Endothelial cell of umbilical vein (primary cell): ENCODE results near the gene FZD1. TPM values are rescaled to one million over a fixed set of nuclear protein-coding genes. Genes with fewer than 3 reads are reported as not detected.

ENCODE experiments used
- BruUV-seq: library from RNA; stranded (reverse); fragments of 400-500 nt; replicated peaks from 2 replicates; lab custom pipeline; 2021; lab: Mats Ljungman, UMichigan
- CTCF ChIA-PET: fragments of 300-600, 350-600 bp; sonication (Branson Sonifier 250); formaldehyde crosslinking; loops from one replicate; lab custom pipeline; 2021; ENCODE audit warnings: antibody characterized with exemption, inconsistent platforms; lab: Charles Lee
- POLR2A ChIA-PET: fragments of 300-600, 350-600 bp; sonication (Branson Sonifier 250); formaldehyde crosslinking; loops from one replicate; lab custom pipeline; 2021; ENCODE audit warnings: antibody characterized with exemption, inconsistent platforms; lab: Charles Lee
- DNase-seq: peaks from one replicate; pipeline ENCODE4 v3.0.0-alpha.2; 2011; ENCODE audit warnings: low read depth, low spot score
- FAIRE-seq: peaks from 2 replicates; lab custom pipeline; 2011; peaks lifted over from hg19 to GRCh38; lab: Jason Lieb, UNC
- H2AFZ ChIP-seq: 2 replicates; pipeline ENCODE4 v1.6.0; 2012; ENCODE audit warnings: low read depth, low read length, control low read depth, inconsistent platforms
- H3K27ac ChIP-seq: 2 replicates; pipeline ENCODE4 v1.5.1; 2011; ENCODE audit warnings: low read depth, mild to moderate bottlenecking, control low read depth, low read length, moderate library complexity; ENCODE audit not compliant: insufficient read depth
- H3K27me3 ChIP-seq, 2 experiments: 2 replicates each; pipeline versions ENCODE4 v1.6.0 to v1.6.1; 2011; ENCODE audit warnings: low read length in 2 of 2, mixed read lengths in 1 of 2; ENCODE audit not compliant: control insufficient read depth in 2 of 2, insufficient read depth in 2 of 2
- H3K36me3 ChIP-seq, 2 experiments: 2 replicates in 1 of 2; 3 replicates in 1 of 2; pipeline ENCODE4 v1.5.1; 2011; ENCODE audit warnings: low read length in 2 of 2, mild to moderate bottlenecking in 1 of 2, moderate library complexity in 1 of 2; ENCODE audit not compliant: control insufficient read depth in 2 of 2, insufficient read depth in 2 of 2; ENCODE audit errors: extremely low read depth in 1 of 2
- H3K4me1 ChIP-seq: 3 replicates; pipeline ENCODE4 v1.5.1; 2011; ENCODE audit warnings: mild to moderate bottlenecking, low read length; ENCODE audit not compliant: control insufficient read depth, insufficient read depth; ENCODE audit errors: extremely low read depth
- H3K4me2 ChIP-seq: 2 replicates; pipeline ENCODE4 v1.6.1; 2011; ENCODE audit warnings: low read length, control low read depth, mixed read lengths; ENCODE audit not compliant: insufficient read depth
- H3K4me3 ChIP-seq, 3 experiments: fragments of 200-600 bp in 1 of 3; sonication (generic), shearing (Covaris generic) in 1 of 3; replicated peaks in 1 of 3; 2 replicates each; pipeline ENCODE4 v1.5.1; 2011 to 2016; ENCODE audit warnings: control low read depth in 3 of 3, low read length in 3 of 3, mild to moderate bottlenecking in 2 of 3, inconsistent platforms in 1 of 3, low read depth in 1 of 3, moderate library complexity in 1 of 3; ENCODE audit not compliant: insufficient read depth in 1 of 3
- H3K79me2 ChIP-seq: 2 replicates; pipeline ENCODE4 v1.6.0; 2012; ENCODE audit warnings: low read length, inconsistent platforms; ENCODE audit not compliant: control insufficient read depth, insufficient read depth
- H3K9ac ChIP-seq: replicated peaks from 2 replicates; pipeline ENCODE3; 2011; ENCODE audit warnings: low read length, control low read depth; ENCODE audit not compliant: insufficient read depth; ENCODE audit errors: extremely low read depth
- H3K9me1 ChIP-seq: replicated peaks from 3 replicates; pipeline ENCODE4 v1.6.0; 2011; ENCODE audit warnings: mild to moderate bottlenecking, low read length; ENCODE audit not compliant: control insufficient read depth, insufficient read depth; ENCODE audit errors: extremely low read depth
- H3K9me3 ChIP-seq: replicated peaks from 2 replicates; pipeline ENCODE4 v1.5.1; 2012; ENCODE audit warnings: low read length, inconsistent platforms; ENCODE audit not compliant: control insufficient read depth, insufficient read depth
- H4K20me1 ChIP-seq: replicated peaks from 2 replicates; pipeline ENCODE3; 2011; ENCODE audit warnings: mild to moderate bottlenecking, low read length; ENCODE audit not compliant: control insufficient read depth, insufficient read depth; ENCODE audit errors: extremely low read depth
- CTCF ChIP-seq, 2 donors: IDR thresholded peaks; 1 replicate in 1 of 2; 2 replicates in 1 of 2; pipeline ENCODE4 v1.5.1; 2011; ENCODE audit warnings: low read length in 2 of 2, mild to moderate bottlenecking in 2 of 2, moderate library complexity in 2 of 2, control low read depth in 1 of 2, inconsistent platforms in 1 of 2, low read depth in 1 of 2; ENCODE audit not compliant: insufficient read depth in 1 of 2; ENCODE audit errors: extremely low read depth in 1 of 2
- EZH2 ChIP-seq: IDR thresholded peaks from 2 replicates; pipeline ENCODE4 v1.6.1; 2012; ENCODE audit warnings: borderline replicate concordance, low read depth, mild to moderate bottlenecking, moderate library complexity, low read length, inconsistent platforms; ENCODE audit not compliant: severe bottlenecking
- FOS ChIP-seq: IDR thresholded peaks from 2 replicates; pipeline ENCODE4 v1.6.1; 2011; ENCODE audit warnings: mild to moderate bottlenecking, low read length, moderate library complexity, borderline replicate concordance; ENCODE audit not compliant: insufficient read depth
- GATA2 ChIP-seq: IDR thresholded peaks from 2 replicates; pipeline ENCODE4 v1.7.0; 2011; ENCODE audit warnings: low read depth, mild to moderate bottlenecking, moderate library complexity, mixed read lengths, low read length; ENCODE audit not compliant: insufficient read length, insufficient read depth
- JUN ChIP-seq: IDR thresholded peaks from 2 replicates; pipeline ENCODE4 v1.6.1; 2011; ENCODE audit warnings: borderline replicate concordance, low read depth; ENCODE audit not compliant: insufficient read length, insufficient read depth
- MAX ChIP-seq: IDR thresholded peaks from 2 replicates; pipeline ENCODE4 v1.6.1; 2011; ENCODE audit not compliant: insufficient read depth, insufficient read length
- MYC ChIP-seq: IDR thresholded peaks from one replicate; pipeline ENCODE4 v1.6.1; 2011; ENCODE audit warnings: mild to moderate bottlenecking, low read depth, low read length
- POLR2A ChIP-seq: IDR thresholded peaks from 2 replicates; pipeline ENCODE4 v1.6.1; 2012; ENCODE audit warnings: low read depth, mild to moderate bottlenecking, control low read depth, low read length
- POLR2AphosphoS5 ChIP-seq: IDR thresholded peaks from 2 replicates; pipeline ENCODE4 v1.6.1; 2012; ENCODE audit warnings: low read depth, mild to moderate bottlenecking, control low read depth, low read length, moderate library complexity; ENCODE audit not compliant: insufficient read depth
- dilution Hi-C: fragments of 300-500 bp; cut with MboI; formaldehyde crosslinking; loops from one replicate; pipeline ENCODE4 v1.15.0; 2019; ENCODE audit warnings: low sequenced_read_pairs; ENCODE audit not compliant: extremely low pct_ligation_motif_present
- intact Hi-C: fragments of 100-400 bp; cut with micrococcal nuclease; formaldehyde crosslinking; loops from one replicate; pipeline ENCODE4 v1.10.0; 2022
- polyA plus RNA-seq, 4 experiments: library from polyadenylated mRNA; depleted of rRNA in 3 of 4; stranded (reverse) in 3 of 4; unstranded in 1 of 4; fragments of >200 nt; gene quantifications; 2 replicates each; pipeline versions ENCODE4 v1.2.1 to v1.2.3, GENCODE V29; 2011 to 2012; ENCODE audit warnings: missing spikeins in 1 of 4
- total RNA-seq: library from RNA; stranded (reverse); gene quantifications from 2 replicates; pipeline ENCODE4 v1.2.3, GENCODE V29; 2021

The FZD1 gene
- total and polyA plus RNA-seq, 2 donors (not counting 3 experiments of a cell fraction or from before 2014, with no cell fraction given): 2.4 to 3.4 TPM

- H3K4me3 ChIP-seq: no peak overlapping the region
- POLR2A ChIA-PET: no interaction called here
Observed at GRCh38 chr7:91319351-91319750, 55.1 kb downstream of the FZD1 start.

GRCh38 chr7:91320366-91321078 is 56.3 kb downstream of the FZD1 start:
- no peaks in the 10 kb centered on the region for H3K27me3 ChIP-seq
- H3K4me3 ChIP-seq: no peak overlapping the region
- no peaks in the 10 kb centered on the region for H3K9me3 ChIP-seq
- H3K36me3 ChIP-seq: no peaks in the 10 kb centered on the region
- H3K9ac ChIP-seq: no peak overlapping the region
- ChIA-PET CTCF (no interaction called here), POLR2A (no interaction called here)
- DNase-seq (no peak), FAIRE-seq (no peak)
- no peak overlapping the region for H2AFZ ChIP-seq
- H3K4me1 ChIP-seq: no peaks in the 10 kb centered on the region
- no peaks in the 10 kb centered on the region for H3K9me1 ChIP-seq
- H3K4me2 ChIP-seq: no peak overlapping the region
- no peaks in the 10 kb centered on the region for H4K20me1 ChIP-seq
- no peak for TF ChIP-seq CTCF (IDR thresholded peaks at IDR 0.05; ENCODE audit: extremely low read depth in 1 of 2, insufficient read depth in 1 of 2, low read depth in 1 of 2, low read length in 2 of 2)
- TF ChIP-seq POLR2AphosphoS5: no peak
- TF ChIP-seq JUN: no peak
- TF ChIP-seq EZH2: no peak
- TF ChIP-seq FOS: no peak
- TF ChIP-seq MAX: no peak
- TF ChIP-seq GATA2: no peak
- no peak for TF ChIP-seq MYC
- no peak for TF ChIP-seq POLR2A
- dilution Hi-C loops: no loop called here
- intact Hi-C loops: no loop called here
- no peak overlapping the region for H3K27ac ChIP-seq
- no TSS peak for BruUV-seq
- no peaks in the 10 kb centered on the region for H3K79me2 ChIP-seq

More at GRCh38 chr7:91319351-91319750, 55.1 kb downstream of the FZD1 start:
- no TSS peak for BruUV-seq
- Histone ChIP-seq H3K4me1 (no peaks in the 10 kb centered on the region), H3K27ac (no peak overlapping the region), H3K27me3 (no peaks in the 10 kb centered on the region), H2AFZ (no peak overlapping the region), H3K9me3 (no peaks in the 10 kb centered on the region), H3K9ac (no peak overlapping the region), H3K9me1 (no peaks in the 10 kb centered on the region), H4K20me1 (no peaks in the 10 kb centered on the region), H3K79me2 (no peaks in the 10 kb centered on the region), H3K36me3 (no peaks in the 10 kb centered on the region), H3K4me2 (no peak overlapping the region)
- no peak for DNase-seq
- CTCF ChIA-PET: no interaction called here
- TF ChIP-seq POLR2A: no peak
- intact Hi-C loops: no loop called here
- FAIRE-seq: no peak
- dilution Hi-C loops: no loop called here
